DND-41 (cell line): ENCODE results near the gene ARSG.

Experiments
- CTCF ChIP-seq: IDR thresholded peaks from 2 replicates; pipeline ENCODE4 v1.5.1; 2012; ENCODE audit warnings: borderline replicate concordance, low read length, moderate library complexity, mild to moderate bottlenecking; ENCODE audit not compliant: poor library complexity, severe bottlenecking; ENCODE audit errors: extremely low read depth
- EZH2 ChIP-seq: IDR thresholded peaks from 3 replicates; pipeline ENCODE4 v1.6.1; 2012; ENCODE audit warnings: borderline replicate concordance, low read depth, mild to moderate bottlenecking, moderate library complexity, low read length, inconsistent platforms; ENCODE audit not compliant: severe bottlenecking

- TF ChIP-seq CTCF (no peak), EZH2 (no peak)
Measured at GRCh38 chr17:68394608-68395331, 103.5 kb downstream of the ARSG start.
